GM21367 (cell line): Measurements from ENCODE around the gene OR52I2.

Source experiments
- ATAC-seq: cut with Tn5 transposase; IDR thresholded peaks from one replicate; pipeline ENCODE4 v1.9.1; 2021; ENCODE audit not compliant: unreplicated experiment

The OR52I2 gene

DNA sequence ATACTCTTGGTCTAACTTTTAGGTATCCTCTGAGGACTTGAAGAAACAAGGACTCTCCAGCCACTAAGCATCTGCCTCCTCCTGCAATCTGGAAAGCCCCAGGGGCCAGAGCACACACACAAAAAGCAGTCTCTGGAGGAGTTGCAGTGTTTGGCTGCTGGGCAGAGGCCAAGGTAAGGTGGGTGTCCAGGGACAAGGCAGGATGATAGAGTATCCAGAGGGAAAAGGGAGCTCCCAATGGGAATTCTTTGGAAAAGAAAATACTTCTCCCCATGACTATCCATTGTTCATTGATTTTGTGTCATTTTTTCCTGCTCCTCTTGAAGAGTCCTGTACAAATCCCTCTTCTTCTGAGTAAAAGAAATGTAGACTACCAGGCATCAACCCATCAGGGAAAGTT lies at the start of gene OR52I2:
TSS of gene OR52I2 (plus strand) at position 301 of the 400 bp plus-strand sequence.
- no peak for ATAC-seq

- peak; percentile 60 for ATAC-seq
Measured at GRCh38 chr11:4539603-4540219, 41.8 kb upstream of the OR52I2 start.

- no peak for ATAC-seq
Measured at GRCh38 chr11:4541071-4541470, 40.5 kb upstream of the OR52I2 start.

- no peak for ATAC-seq
Measured at GRCh38 chr11:4543561-4543960, 38.0 kb upstream of the OR52I2 start.

GRCh38 chr11:4544891-4545290 lies 36.7 kb upstream of the OR52I2 start, which contains the start of gene OR52M1:
OR52M1 (plus strand) TSS chr11:4545191; CDS start chr11:4545191, 0 bp downstream.
- no peak for ATAC-seq

- no peak for ATAC-seq
Measured at GRCh38 chr11:4546878-4547277, 34.7 kb upstream of the OR52I2 start.

- ATAC-seq: no peak
Measured at GRCh38 chr11:4547416-4547815, 34.1 kb upstream of the OR52I2 start.

DNA sequence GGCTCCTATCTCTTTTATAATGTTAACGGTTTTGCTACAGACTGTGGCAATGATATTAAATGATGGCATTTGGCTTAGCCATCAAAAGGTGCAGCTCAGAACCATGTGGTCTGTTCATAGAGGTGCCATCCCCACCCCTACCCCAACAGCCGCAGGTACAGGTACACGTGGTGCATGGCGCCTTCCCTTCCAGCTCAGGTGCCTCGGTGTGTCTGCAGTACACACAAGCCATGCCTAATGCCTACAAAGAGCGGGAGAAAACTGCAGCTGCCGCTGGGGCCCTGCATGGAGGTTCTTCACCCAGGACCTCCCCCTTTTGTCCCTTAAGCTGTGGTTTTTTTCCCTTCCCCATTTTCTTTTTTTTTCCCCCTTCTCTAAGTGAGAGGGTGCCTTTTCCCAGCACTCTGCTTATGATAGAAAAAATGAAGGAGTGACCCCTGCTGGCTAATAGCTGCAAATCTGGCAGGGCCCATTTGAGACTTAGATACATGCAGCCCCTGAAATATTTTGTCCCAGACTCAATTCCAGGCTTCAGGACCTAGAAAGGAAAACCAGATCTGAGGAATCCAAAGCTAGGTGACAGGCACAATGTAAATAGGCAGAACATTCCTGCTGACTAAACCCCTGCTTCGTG lies 30.1 kb upstream of the OR52I2 start:
- no peak for ATAC-seq

GRCh38 chr11:4559527-4560440 lies 21.8 kb upstream of the OR52I2 start:
- no peak for ATAC-seq

- no peak for ATAC-seq
Measured at GRCh38 chr11:4560467-4560866, 21.1 kb upstream of the OR52I2 start.

DNA sequence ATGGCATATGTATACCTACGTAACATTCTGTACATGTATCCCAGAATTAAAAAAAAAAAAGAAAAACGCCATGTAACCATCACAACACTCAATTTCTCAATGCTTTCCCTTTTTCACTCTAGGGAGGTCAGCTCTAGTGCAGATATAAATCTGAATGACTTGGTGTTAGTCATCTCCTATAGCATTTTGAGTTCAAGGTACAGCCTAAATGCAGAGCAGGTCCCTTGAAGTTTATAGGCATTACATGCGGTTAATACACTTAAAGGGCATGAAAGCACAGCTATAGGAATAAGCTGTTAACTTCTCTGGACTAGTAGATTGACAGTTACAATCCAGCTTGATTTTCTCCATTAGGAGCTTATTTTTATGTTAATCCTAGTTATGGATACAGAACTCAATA lies 16.2 kb upstream of the OR52I2 start:
- no peak for ATAC-seq

- ATAC-seq: no peak
Measured at GRCh38 chr11:4569075-4569474, 12.5 kb upstream of the OR52I2 start.

- ATAC-seq: no peak
Measured at GRCh38 chr11:4576880-4577279, 4.7 kb upstream of the OR52I2 start.

DNA sequence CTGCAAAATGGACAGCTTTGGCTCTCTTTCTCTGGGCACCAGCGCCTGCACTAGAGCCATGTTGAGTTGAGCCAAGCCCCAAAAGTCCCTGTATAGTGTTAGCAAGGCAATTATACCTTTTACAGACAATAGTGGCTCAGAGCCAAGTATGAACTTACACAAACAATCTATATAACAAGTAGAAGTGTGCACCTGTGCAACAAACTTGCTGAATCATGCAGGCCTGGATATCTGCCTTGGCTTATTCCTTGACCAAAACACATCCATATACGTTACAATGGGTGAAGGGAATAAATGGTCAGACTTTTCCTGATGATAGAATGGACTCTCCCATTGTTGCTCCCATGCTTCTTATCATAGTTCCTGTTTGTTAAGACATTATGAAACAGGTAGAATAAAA lies 3.8 kb upstream of the OR52I2 start:
- no peak for ATAC-seq

GRCh38 chr11:4578624-4579023 lies 2.9 kb upstream of the OR52I2 start:
- ATAC-seq: no peak

DNA sequence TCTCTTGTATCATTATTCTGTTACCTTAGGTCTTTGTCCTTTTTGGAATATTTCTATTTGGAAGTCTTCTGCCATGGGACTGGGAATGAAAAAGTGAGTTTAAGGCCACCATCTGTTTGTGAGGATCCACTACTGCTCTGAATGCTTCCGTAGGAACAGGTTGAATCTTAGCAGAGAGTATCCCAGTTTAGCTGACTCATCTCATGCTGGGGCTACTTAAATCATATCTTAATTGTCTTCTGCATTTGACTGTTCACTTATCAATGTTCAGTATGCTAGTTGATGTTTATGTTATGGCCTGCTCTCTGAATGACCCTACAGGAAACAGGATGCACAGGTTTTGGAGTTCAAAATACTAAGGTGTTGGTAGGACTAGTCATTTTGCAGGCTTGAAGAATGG lies 1.4 kb upstream of the OR52I2 start:
- no peak for ATAC-seq

DNA sequence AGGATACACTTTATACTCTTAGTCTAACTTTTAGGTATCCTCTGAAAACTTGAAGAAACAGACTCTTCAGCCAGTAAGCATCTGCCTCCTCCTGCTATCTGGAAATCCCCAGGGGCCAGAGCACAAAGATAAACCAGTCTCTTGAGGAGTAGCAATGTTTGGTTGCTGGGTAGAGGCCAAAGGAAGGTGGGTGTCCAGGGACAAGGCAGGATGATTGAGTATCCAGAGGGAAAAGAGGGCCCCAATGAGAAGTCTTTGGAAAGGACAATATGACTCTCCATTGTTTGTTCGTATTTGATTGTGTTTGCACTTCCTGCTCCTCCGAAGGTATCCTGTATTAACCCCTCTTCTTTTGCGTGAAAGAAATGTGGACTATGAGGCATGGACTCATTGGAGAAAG lies 7.5 kb downstream of the OR52I2 start:
- ATAC-seq: no peak

GRCh38 chr11:4593739-4594138 lies 12.2 kb downstream of the OR52I2 start, which contains the start of gene OR52I1:
OR52I1 (plus strand) TSS chr11:4594039; CDS start chr11:4594039, 0 bp downstream.
- no peak for ATAC-seq

GRCh38 chr11:4605057-4605456 lies 23.5 kb downstream of the OR52I2 start:
- ATAC-seq: no peak

GRCh38 chr11:4606231-4607015 lies 24.9 kb downstream of the OR52I2 start:
- ATAC-seq: no peak

- ATAC-seq: no peak
Measured at GRCh38 chr11:4607096-4607495, 25.6 kb downstream of the OR52I2 start.
